IMR-90 (cell line): ENCODE data around the gene PTPRN2. TPM values are rescaled to one million over a fixed set of nuclear protein-coding genes. Genes with fewer than 3 reads are reported as not detected.

ENCODE experiments used
- ATAC-seq: fragments of 200-7000 bp; cut with Tn5 transposase; 2 replicates; pipeline ENCODE4 v1.9.1; 2020; ENCODE audit warnings: low read depth, mild to moderate bottlenecking, moderate library complexity
- BruUV-seq: library from RNA; stranded (reverse); fragments of 400-500 nt; replicated peaks from 2 replicates; lab custom pipeline; 2021; lab: Mats Ljungman, UMichigan
- CTCF ChIA-PET: fragments of 300-600 bp; formaldehyde crosslinking; extraction: SDS; loops from one replicate; lab custom pipeline; 2021; ENCODE audit warnings: antibody characterized with exemption; lab: Yijun Ruan, JAX
- POLR2A ChIA-PET: fragments of 300-600 bp; sonication (Branson Sonifier 250); formaldehyde crosslinking; loops from one replicate; lab custom pipeline; 2022; ENCODE audit warnings: antibody characterized with exemption; ENCODE audit not compliant: unreplicated experiment; lab: Charles Lee
- DNase-seq: peaks from one replicate; pipeline ENCODE4 v3.0.0; 2013
- H2AFZ ChIP-seq: replicated peaks from 2 replicates; pipeline ENCODE3; 2013; ENCODE audit warnings: low read length, mild to moderate bottlenecking; ENCODE audit not compliant: poor library complexity
- H2AK5ac ChIP-seq: 2 replicates; pipeline ENCODE4 v1.6.1; 2013; ENCODE audit warnings: low read depth, low read length, inconsistent platforms
- H2AK9ac ChIP-seq: replicated peaks from 2 replicates; pipeline ENCODE3; 2013; ENCODE audit warnings: mild to moderate bottlenecking, low read depth, low read length, moderate library complexity; ENCODE audit not compliant: poor library complexity
- H2BK120ac ChIP-seq: 2 replicates; pipeline ENCODE4 v1.6.1; 2013; ENCODE audit warnings: low read depth, low read length, inconsistent platforms
- H2BK15ac ChIP-seq: 3 replicates; pipeline ENCODE4 v1.6.1; 2013; ENCODE audit warnings: low read depth, low read length, inconsistent platforms
- H2BK20ac ChIP-seq: 2 replicates; pipeline ENCODE4 v1.6.1; 2013; ENCODE audit warnings: low read depth, mild to moderate bottlenecking, inconsistent platforms, low read length, moderate library complexity
- H2BK5ac ChIP-seq: 2 replicates; pipeline ENCODE4 v1.6.1; 2013; ENCODE audit warnings: mild to moderate bottlenecking, low read depth, low read length, inconsistent platforms; ENCODE audit not compliant: poor library complexity, severe bottlenecking
- H3K14ac ChIP-seq: replicated peaks from 2 replicates; pipeline ENCODE4 v1.6.1; 2013; ENCODE audit warnings: low read depth, low read length, inconsistent platforms
- H3K18ac ChIP-seq: 2 replicates; pipeline ENCODE4 v1.6.1; 2013; ENCODE audit warnings: low read depth, low read length, control low read depth
- H3K23ac ChIP-seq: 2 replicates; pipeline ENCODE4 v1.6.1; 2013; ENCODE audit warnings: low read depth, low read length, inconsistent platforms
- H3K27ac ChIP-seq: 2 replicates; pipeline ENCODE4 v1.5.1; 2013; ENCODE audit warnings: mild to moderate bottlenecking, control low read depth, low read length; ENCODE audit not compliant: insufficient read depth
- H3K27me3 ChIP-seq: 2 replicates; pipeline ENCODE4 v1.6.1; 2013; ENCODE audit warnings: low read length; ENCODE audit not compliant: control insufficient read depth, insufficient read depth
- H3K36me3 ChIP-seq: 2 replicates; pipeline ENCODE4 v1.6.1; 2013; ENCODE audit warnings: low read length, mixed read lengths; ENCODE audit not compliant: control insufficient read depth, insufficient read depth
- H3K4ac ChIP-seq: 2 replicates; pipeline ENCODE4 v1.6.1; 2013; ENCODE audit warnings: low read depth, low read length, inconsistent platforms
- H3K4me1 ChIP-seq: 2 replicates; pipeline ENCODE4 v1.6.1; 2013; ENCODE audit warnings: low read length, mixed read lengths; ENCODE audit not compliant: control insufficient read depth, insufficient read depth
- H3K4me2 ChIP-seq: 2 replicates; pipeline ENCODE4 v1.6.1; 2013; ENCODE audit warnings: low read depth, mild to moderate bottlenecking, control low read depth, low read length, moderate library complexity
- H3K4me3 ChIP-seq: 2 replicates; pipeline ENCODE4 v1.5.1; 2013; ENCODE audit warnings: low read depth, mild to moderate bottlenecking, control low read depth, low read length, moderate library complexity; ENCODE audit not compliant: insufficient read depth
- H3K56ac ChIP-seq: 2 replicates; pipeline ENCODE4 v1.6.1; 2013; ENCODE audit warnings: low read length, inconsistent platforms; ENCODE audit not compliant: insufficient read depth; ENCODE audit errors: extremely low read depth
- H3K79me1 ChIP-seq, 2 experiments: 2 replicates each; pipeline ENCODE4 v1.6.1; 2013; ENCODE audit warnings: low read length in 2 of 2, inconsistent platforms in 1 of 2, low read depth in 1 of 2
- H3K9ac ChIP-seq: 2 replicates; pipeline ENCODE4 v1.6.1; 2013; ENCODE audit warnings: low read depth, low read length, control low read depth
- H3K9me1 ChIP-seq: 2 replicates; pipeline ENCODE4 v1.6.1; 2013; ENCODE audit warnings: low read length, inconsistent platforms; ENCODE audit not compliant: insufficient read depth
- H3K9me3 ChIP-seq: 2 replicates; pipeline ENCODE4 v1.6.1; 2013; ENCODE audit warnings: low read length; ENCODE audit not compliant: control insufficient read depth, insufficient read depth
- H4K20me1 ChIP-seq: 2 replicates; pipeline ENCODE4 v1.6.1; 2013; ENCODE audit warnings: low read length, inconsistent platforms; ENCODE audit not compliant: insufficient read depth
- H4K5ac ChIP-seq: 2 replicates; pipeline ENCODE4 v1.6.1; 2013; ENCODE audit warnings: mild to moderate bottlenecking, low read depth, low read length, control low read depth
- H4K8ac ChIP-seq, 2 experiments: 2 replicates each; pipeline ENCODE4 v1.6.1; 2013; ENCODE audit warnings: low read depth in 2 of 2, low read length in 2 of 2, control low read depth in 1 of 2, inconsistent platforms in 1 of 2
- H4K91ac ChIP-seq: 2 replicates; pipeline ENCODE4 v1.6.1; 2013; ENCODE audit warnings: low read depth, low read length, inconsistent platforms; ENCODE audit not compliant: insufficient read depth
- BHLHE40 ChIP-seq: fragments of 150-350 bp; IDR thresholded peaks from 2 replicates; pipeline ENCODE4 v1.6.1; 2016; ENCODE audit warnings: mild to moderate bottlenecking, low read depth, low read length
- CEBPB ChIP-seq: IDR thresholded peaks from 2 replicates; pipeline ENCODE4 v1.6.1; 2012; ENCODE audit warnings: low read depth, low read length, improper control_type of control experiment
- CHD1 ChIP-seq: IDR thresholded peaks from 2 replicates; pipeline ENCODE4 v1.6.1; 2012; ENCODE audit warnings: low read depth, low read length, improper control_type of control experiment
- FOS ChIP-seq: fragments of 150-350 bp; IDR thresholded peaks from 2 replicates; pipeline ENCODE4 v1.6.1; 2016; ENCODE audit warnings: low read depth, low read length
- MAFK ChIP-seq: IDR thresholded peaks from 2 replicates; pipeline ENCODE4 v1.6.1; 2012; ENCODE audit warnings: low read depth, low read length, improper control_type of control experiment
- MAZ ChIP-seq: IDR thresholded peaks from 2 replicates; pipeline ENCODE4 v1.6.1; 2012; ENCODE audit warnings: low read depth, mild to moderate bottlenecking, low read length, improper control_type of control experiment, moderate library complexity, borderline replicate concordance
- MXI1 ChIP-seq: IDR thresholded peaks from 2 replicates; pipeline ENCODE4 v1.6.1; 2012; ENCODE audit warnings: low read depth, mild to moderate bottlenecking, low read length, moderate library complexity, borderline replicate concordance
- NFE2L2 ChIP-seq: fragments of 150-350 bp; IDR thresholded peaks from 2 replicates; pipeline ENCODE4 v1.6.1; 2016; ENCODE audit warnings: low read depth, mild to moderate bottlenecking, low read length
- RAD21 ChIP-seq: IDR thresholded peaks from 2 replicates; pipeline ENCODE4 v1.6.1; 2012; ENCODE audit warnings: low read length, improper control_type of control experiment
- RCOR1 ChIP-seq: IDR thresholded peaks from 2 replicates; pipeline ENCODE4 v1.6.1; 2012; ENCODE audit warnings: mild to moderate bottlenecking, low read length, improper control_type of control experiment; ENCODE audit not compliant: insufficient replicate concordance
- RFX5 ChIP-seq: IDR thresholded peaks from 2 replicates; pipeline ENCODE4 v1.8.0; 2012; ENCODE audit warnings: low read depth, mild to moderate bottlenecking, low read length, moderate library complexity
- SMC3 ChIP-seq: fragments of 150-350 bp; IDR thresholded peaks from 2 replicates; pipeline ENCODE4 v1.6.1; 2016; ENCODE audit warnings: low read depth, mild to moderate bottlenecking, antibody characterized with exemption, low read length, moderate library complexity
- WGBS, 2 experiments: methylation state at CpG; one replicate each; pipeline versions ENCODE4 v1.1.5 to v1.1.7; 2013; ENCODE audit warnings: missing lambda C conversion rate in 2 of 2; ENCODE audit not compliant: insufficient read length in 1 of 2; ENCODE audit errors: extremely low coverage in 2 of 2; 5-methylcytosine and 5-hydroxymethylcytosine counted together
- dilution Hi-C: fragments of 300-500 bp; cut with HindIII; formaldehyde crosslinking; loops from one replicate; pipeline ENCODE4 v1.14.3; 2018; ENCODE audit warnings: low sequenced_read_pairs; ENCODE audit not compliant: unreplicated experiment
- in situ Hi-C: fragments of 300-500 bp; cut with MboI; formaldehyde crosslinking; loops from 3 replicates; pipeline ENCODE4 v1.14.3; 2019; ENCODE audit warnings: low sequenced_read_pairs, inconsistent platforms, mixed read lengths
- intact Hi-C: fragments of 100-400 bp; cut with micrococcal nuclease; formaldehyde crosslinking; loops from 2 replicates; pipeline ENCODE4 v1.10.0; 2022
- polyA plus RNA-seq, 3 experiments: library from polyadenylated mRNA; depleted of rRNA; stranded (reverse); fragments of >200 nt; gene quantifications; 2 replicates each; pipeline ENCODE4 v1.2.3, GENCODE V29; 2012; ENCODE audit warnings: low replicate concordance in 1 of 3
- total RNA-seq: library from RNA; depleted of rRNA; stranded (reverse); fragments of >200 nt; gene quantifications from 2 replicates; pipeline ENCODE4 v1.2.3, GENCODE V29; 2012
- TF ChIP-seq, protein P1 (sequence below): fragments of 150-350 bp; IDR thresholded peaks from 2 replicates; pipeline ENCODE4 v1.6.1; 2016; ENCODE audit warnings: low read depth, mild to moderate bottlenecking, low read length, moderate library complexity, borderline replicate concordance
- TF ChIP-seq, protein P2 (sequence below): fragments of 150-350 bp; IDR thresholded peaks from 2 replicates; pipeline ENCODE4 v1.6.1; 2017; ENCODE audit warnings: mild to moderate bottlenecking, antibody characterized with exemption, low read length, low read depth

The PTPRN2 gene
- total and polyA plus RNA-seq, 2 of the 4 experiments (the other 2 are of a cell fraction): 0.03 TPM; not detected in 1

DNA sequence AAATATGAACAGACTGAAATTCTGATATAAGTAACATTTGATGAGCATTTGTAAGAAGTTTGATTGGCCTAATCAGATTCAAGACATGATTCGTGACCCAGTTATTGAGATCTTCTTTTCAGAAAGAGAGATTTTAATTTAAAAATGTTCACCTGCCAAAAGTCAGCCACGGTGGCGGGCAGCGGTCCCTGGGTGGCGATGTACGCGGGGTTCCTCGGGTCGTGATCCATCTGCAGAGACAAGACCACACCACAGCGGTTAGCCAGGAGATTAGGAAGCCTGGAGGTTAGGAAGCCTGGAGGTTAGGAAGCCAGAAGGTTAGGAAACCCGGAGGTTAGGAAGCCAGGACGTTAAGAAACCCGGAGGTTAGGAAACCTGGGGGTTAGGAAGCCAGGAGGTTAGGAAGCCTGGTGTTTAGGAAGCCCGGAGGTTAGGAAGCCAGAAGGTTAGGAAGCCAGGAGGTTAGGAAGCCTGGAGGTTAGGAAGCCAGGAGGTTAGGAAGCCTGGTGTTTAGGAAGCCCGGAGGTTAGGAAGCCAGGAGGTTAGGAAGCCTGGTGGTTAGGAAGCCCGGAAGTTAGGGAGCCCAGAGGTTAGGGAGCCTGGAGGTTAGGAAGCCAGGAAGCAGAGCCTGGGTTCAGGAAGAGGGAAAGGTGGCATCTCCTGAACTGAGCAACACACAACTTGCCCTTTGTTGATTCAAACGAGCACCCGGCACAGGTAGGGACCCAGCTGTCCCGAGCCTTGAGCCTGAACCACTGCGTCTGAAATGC is 992.4 kb downstream of the PTPRN2 start:
- no peak overlapping the region for H2AK9ac ChIP-seq
- dilution Hi-C loops (no loop called here), intact Hi-C loops (no loop called here), in situ Hi-C loops (no loop called here)
- no peaks in the 10 kb centered on the region for H3K27me3 ChIP-seq
- no peak overlapping the region for H4K8ac ChIP-seq
- H4K91ac ChIP-seq: no peak overlapping the region
- CTCF ChIA-PET: no interaction called here
- H2AFZ ChIP-seq: no peak overlapping the region
- 73% methylated on average over 6 of the region's 20 CpGs; no CpG with 5 or more reads in 1 of the 2 experiments for WGBS, 2 experiments
- no TSS peak for BruUV-seq
- no peak overlapping the region for H2BK5ac ChIP-seq
- H3K4ac ChIP-seq: no peak overlapping the region
- DNase-seq: no peak
- H3K18ac ChIP-seq: no peak overlapping the region
- no peaks in the 10 kb centered on the region for H4K20me1 ChIP-seq
- no peaks in the 10 kb centered on the region for H3K4me1 ChIP-seq
- H3K36me3 ChIP-seq: no peaks in the 10 kb centered on the region
- no peak for TF ChIP-seq NFE2L2
- no peak for TF ChIP-seq RFX5
- TF ChIP-seq BHLHE40: no peak
- no peak for TF ChIP-seq RAD21
- no peak for TF ChIP-seq CEBPB
- no peak for TF ChIP-seq RCOR1
- no peak for TF ChIP-seq MAFK
- TF ChIP-seq CHD1: no peak
- TF ChIP-seq, protein P1, sequence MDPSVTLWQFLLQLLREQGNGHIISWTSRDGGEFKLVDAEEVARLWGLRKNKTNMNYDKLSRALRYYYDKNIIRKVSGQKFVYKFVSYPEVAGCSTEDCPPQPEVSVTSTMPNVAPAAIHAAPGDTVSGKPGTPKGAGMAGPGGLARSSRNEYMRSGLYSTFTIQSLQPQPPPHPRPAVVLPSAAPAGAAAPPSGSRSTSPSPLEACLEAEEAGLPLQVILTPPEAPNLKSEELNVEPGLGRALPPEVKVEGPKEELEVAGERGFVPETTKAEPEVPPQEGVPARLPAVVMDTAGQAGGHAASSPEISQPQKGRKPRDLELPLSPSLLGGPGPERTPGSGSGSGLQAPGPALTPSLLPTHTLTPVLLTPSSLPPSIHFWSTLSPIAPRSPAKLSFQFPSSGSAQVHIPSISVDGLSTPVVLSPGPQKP: no peak
- TF ChIP-seq FOS: no peak
- no peak for TF ChIP-seq SMC3
- no peak for TF ChIP-seq MAZ
- no peak for TF ChIP-seq MXI1
- TF ChIP-seq, protein P2, sequence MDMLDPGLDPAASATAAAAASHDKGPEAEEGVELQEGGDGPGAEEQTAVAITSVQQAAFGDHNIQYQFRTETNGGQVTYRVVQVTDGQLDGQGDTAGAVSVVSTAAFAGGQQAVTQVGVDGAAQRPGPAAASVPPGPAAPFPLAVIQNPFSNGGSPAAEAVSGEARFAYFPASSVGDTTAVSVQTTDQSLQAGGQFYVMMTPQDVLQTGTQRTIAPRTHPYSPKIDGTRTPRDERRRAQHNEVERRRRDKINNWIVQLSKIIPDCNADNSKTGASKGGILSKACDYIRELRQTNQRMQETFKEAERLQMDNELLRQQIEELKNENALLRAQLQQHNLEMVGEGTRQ: no peak
- H3K23ac ChIP-seq: no peak overlapping the region
- H3K56ac ChIP-seq: no peak overlapping the region
- H3K9me3 ChIP-seq: peaks cover 63% of the 10 kb centered on the region
- H2BK120ac ChIP-seq: no peak overlapping the region
- POLR2A ChIA-PET: no interaction called here
- no peaks in the 10 kb centered on the region for H3K79me1 ChIP-seq
- H3K4me2 ChIP-seq: no peak overlapping the region
- H4K5ac ChIP-seq: no peak overlapping the region
- no peak overlapping the region for H3K14ac ChIP-seq
- no peak overlapping the region for H3K4me3 ChIP-seq
- H2BK15ac ChIP-seq: no peak overlapping the region
- H2BK20ac ChIP-seq: no peak overlapping the region
- no peak overlapping the region for H3K9ac ChIP-seq
- H3K9me1 ChIP-seq: no peaks in the 10 kb centered on the region
- no peak overlapping the region for H2AK5ac ChIP-seq
- ATAC-seq: no peak
- no peak overlapping the region for H3K27ac ChIP-seq
